Common myeloid progenitor, CD34-positive (primary cell): ENCODE data around the gene GALNT9.
A peak's percentile ranks its signal among the peaks of the same experiment; 100 is the strongest.

Experiments
- CTCF ChIA-PET: fragments of 350-600 bp; sonication (Branson Sonifier 250); formaldehyde crosslinking; loops from one replicate; lab custom pipeline; 2021; ENCODE audit warnings: antibody characterized with exemption; lab: Charles Lee
- POLR2A ChIA-PET: fragments of 350-600 bp; sonication (Branson Sonifier 250); formaldehyde crosslinking; loops from one replicate; lab custom pipeline; 2021; ENCODE audit warnings: antibody characterized with exemption; lab: Charles Lee
- DNase-seq, 3 donors: peaks; one replicate each; pipeline versions ENCODE4 v3.0.0 to v3.0.0-alpha.2; 2013
- H3K27ac ChIP-seq, 2 experiments: 1 replicate in 1 of 2; 2 replicates in 1 of 2; pipeline ENCODE4 v1.7.0; 2013; ENCODE audit warnings: inconsistent platforms in 2 of 2, low read length in 2 of 2, mild to moderate bottlenecking in 2 of 2, low read depth in 1 of 2, moderate library complexity in 1 of 2; ENCODE audit not compliant: severe bottlenecking in 2 of 2, insufficient read depth in 1 of 2, poor library complexity in 1 of 2
- H3K27me3 ChIP-seq, 5 experiments: replicated peaks in 2 of 5; 1 replicate in 3 of 5; 2 replicates in 2 of 5; pipeline versions ENCODE4 v1.6.1 to v1.7.0; 2013; ENCODE audit warnings: low read length in 4 of 5, mild to moderate bottlenecking in 2 of 5, moderate library complexity in 2 of 5, inconsistent platforms in 1 of 5; ENCODE audit not compliant: insufficient read depth in 5 of 5, control insufficient read depth in 4 of 5
- H3K36me3 ChIP-seq, 4 experiments: 1 replicate in 2 of 4; 2 replicates in 2 of 4; pipeline versions ENCODE4 v1.6.1 to v1.7.0; 2013; ENCODE audit warnings: low read length in 3 of 4, control low read depth in 1 of 4, mild to moderate bottlenecking in 1 of 4; ENCODE audit not compliant: control insufficient read depth in 4 of 4, insufficient read depth in 4 of 4
- H3K4me1 ChIP-seq, 4 experiments: 1 replicate in 3 of 4; 2 replicates in 1 of 4; pipeline versions ENCODE4 v1.6.1 to v1.7.1; 2013; ENCODE audit warnings: low read length in 3 of 4, mild to moderate bottlenecking in 3 of 4, control low read depth in 1 of 4, inconsistent platforms in 1 of 4, moderate library complexity in 1 of 4; ENCODE audit not compliant: control insufficient read depth in 4 of 4, insufficient read depth in 4 of 4; ENCODE audit errors: control extremely low read depth in 1 of 4
- H3K4me3 ChIP-seq, 7 experiments: 1 replicate in 4 of 7; 2 replicates in 3 of 7; pipeline versions ENCODE4 v1.5.1 to v1.7.0; 2013; ENCODE audit warnings: mild to moderate bottlenecking in 7 of 7, low read length in 6 of 7, moderate library complexity in 6 of 7, inconsistent platforms in 2 of 7, low read depth in 2 of 7, control low read depth in 1 of 7; ENCODE audit not compliant: insufficient read depth in 4 of 7, control insufficient read depth in 1 of 7; ENCODE audit errors: extremely low read depth in 1 of 7
- H3K9me3 ChIP-seq, 5 experiments: 1 replicate in 4 of 5; 2 replicates in 1 of 5; pipeline versions ENCODE4 v1.6.1 to v1.7.1; 2013; ENCODE audit warnings: low read length in 4 of 5, mild to moderate bottlenecking in 2 of 5, inconsistent platforms in 1 of 5, low read depth in 1 of 5, moderate library complexity in 1 of 5; ENCODE audit not compliant: control insufficient read depth in 4 of 5, insufficient read depth in 2 of 5; ENCODE audit errors: control extremely low read depth in 1 of 5
- WGBS: methylation state at CpG from one replicate; pipeline ENCODE4 v1.1.5; 2013; ENCODE audit not compliant: insufficient coverage; 5-methylcytosine and 5-hydroxymethylcytosine counted together

The GALNT9 gene

DNA sequence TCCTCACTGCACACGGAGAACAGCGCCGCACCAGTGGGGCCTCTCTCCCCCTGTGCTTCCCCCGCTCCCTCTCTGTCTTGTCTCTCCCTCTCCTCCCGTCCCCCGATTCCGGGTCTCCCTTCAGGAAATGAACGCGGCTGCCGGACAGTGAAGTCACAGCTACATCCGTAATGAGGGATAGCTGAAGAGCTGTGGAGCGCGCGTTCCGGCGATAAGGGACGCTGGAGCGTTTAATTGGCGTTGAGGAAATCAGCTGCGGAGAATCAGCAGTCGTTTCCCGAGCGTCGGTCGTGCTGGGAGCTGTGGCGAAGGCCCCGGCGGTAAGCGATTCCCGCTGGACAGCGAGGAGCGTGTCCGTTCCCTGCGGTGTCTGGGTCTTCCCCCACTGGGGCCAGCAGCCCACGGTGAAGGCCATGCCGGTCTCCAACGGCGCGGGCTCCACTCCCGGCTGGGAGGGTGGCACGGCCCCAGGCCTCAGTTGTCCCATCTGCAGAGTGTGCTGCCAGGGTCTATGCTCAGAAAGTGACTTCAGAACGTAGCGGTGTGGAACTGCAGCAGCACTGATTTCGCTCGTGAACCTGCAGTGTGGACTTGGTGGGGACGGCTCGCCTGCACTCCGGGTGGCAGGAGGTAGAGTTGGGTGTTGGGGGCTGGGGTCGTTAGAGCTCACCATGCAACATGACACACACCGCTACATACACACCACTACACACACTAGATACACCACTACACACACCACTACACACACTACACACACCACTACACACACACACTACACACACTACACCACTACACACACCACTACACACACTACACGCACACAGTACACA, 174.2 kb downstream of the GALNT9 start:
- Histone ChIP-seq H3K4me1 (peaks cover 0 to 6% (median 2%) of the 10 kb centered on the region in 4 experiments), H3K9me3 (peaks cover 0 to 3% (median 0%) of the 10 kb centered on the region in 5 experiments), H3K4me3 (no peak overlapping the region), H3K27me3 (no peaks in the 10 kb centered on the region), H3K36me3 (peaks cover 3 to 38% (median 12%) of the 10 kb centered on the region in 4 experiments), H3K27ac (no peak overlapping the region)
- peak; percentile 50 to 86 (median 66) for DNase-seq
- ChIA-PET POLR2A (interaction anchor here (0.6 kb wide), 1 partner anchor 93 kb away, joined by 4 read pairs; no protein-coding TSS in a partner anchor), CTCF (interaction anchor here (0.6 to 1.0 kb wide), 3 partner anchors 9 to 259 kb away, joined by 3 read pairs; no protein-coding TSS in a partner anchor)
- WGBS: 92% methylated on average over 43 of the region's 51 CpGs

- H3K9me3 ChIP-seq: peaks cover 0 to 3% (median 0%) of the 10 kb centered on the region in 5 experiments
- H3K36me3 ChIP-seq: peaks cover 3 to 40% (median 14%) of the 10 kb centered on the region in 4 experiments
- no peak overlapping the region for H3K27ac ChIP-seq
- peaks cover 0 to 6% (median 2%) of the 10 kb centered on the region in 4 experiments for H3K4me1 ChIP-seq
- WGBS: 79% methylated on average over 20 of the region's 21 CpGs
- POLR2A ChIA-PET: no interaction called here
- peak in 1 of 3 donors; percentile 40 for DNase-seq
- H3K27me3 ChIP-seq: no peaks in the 10 kb centered on the region
- peak overlapping the region in 3 of 7 experiments; percentile 32 to 50 (median 48) for H3K4me3 ChIP-seq
- CTCF ChIA-PET: interaction anchor here (0.6 to 1.8 kb wide), 11 partner anchors 9 to 365 kb away, joined by 3 to 21 read pairs (median 5); no protein-coding TSS in a partner anchor
Observed at GRCh38 chr12:132154341-132154761, 175.0 kb downstream of the GALNT9 start.

- peak; percentile 87 to 93 (median 93) for DNase-seq
- Histone ChIP-seq H3K27me3 (no peaks in the 10 kb centered on the region), H3K9me3 (peaks cover 0 to 3% (median 0%) of the 10 kb centered on the region in 5 experiments), H3K27ac (no peak overlapping the region), H3K4me1 (peaks cover 0 to 6% (median 2%) of the 10 kb centered on the region in 4 experiments), H3K4me3 (peak overlapping the region in 3 of 7 experiments; percentile 32 to 50 (median 48)), H3K36me3 (peaks cover 3 to 40% (median 14%) of the 10 kb centered on the region in 4 experiments)
- ChIA-PET CTCF (interaction anchor here (1.0 to 1.8 kb wide), 11 partner anchors 9 to 366 kb away, joined by 3 to 21 read pairs (median 5); no protein-coding TSS in a partner anchor), POLR2A (interaction anchor here (0.7 kb wide), 1 partner anchor 401 kb away, joined by 3 read pairs; no protein-coding TSS in a partner anchor)
- 47% methylated on average over 41 of the region's 41 CpGs for WGBS
Observed at GRCh38 chr12:132153501-132154340, 175.7 kb downstream of the GALNT9 start.

DNA sequence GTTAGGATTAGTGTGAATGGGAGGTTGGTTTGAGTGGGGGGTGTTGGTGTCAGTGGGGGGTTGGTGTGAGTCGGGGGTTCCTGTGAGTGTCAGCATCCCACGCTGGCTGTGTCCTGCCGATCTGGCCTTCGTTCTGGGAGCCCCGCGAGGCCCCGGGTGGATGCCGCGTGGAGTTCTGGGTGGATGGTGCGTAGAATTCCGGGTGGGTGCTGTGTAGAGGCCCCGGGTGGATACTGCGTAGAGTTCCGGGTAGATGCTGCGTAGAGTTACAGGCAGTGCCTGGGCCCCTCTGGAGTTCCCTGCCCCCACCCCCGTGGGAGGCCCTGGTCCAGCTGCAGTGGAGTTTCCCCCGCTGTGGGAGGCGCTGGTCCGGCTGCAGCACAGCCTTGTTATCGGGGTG, 176.4 kb downstream of the GALNT9 start:
- ChIA-PET POLR2A (no interaction called here), CTCF (interaction anchor here (1.0 to 1.8 kb wide), 6 partner anchors 8 to 264 kb away, joined by 3 to 21 read pairs (median 6); no protein-coding TSS in a partner anchor)
- DNase-seq: no peak
- no peaks in the 10 kb centered on the region for H3K27me3 ChIP-seq
- H3K36me3 ChIP-seq: peaks cover 3 to 39% (median 16%) of the 10 kb centered on the region in 4 experiments
- peaks cover 0 to 3% (median 0%) of the 10 kb centered on the region in 5 experiments for H3K9me3 ChIP-seq
- H3K4me1 ChIP-seq: peaks cover 0 to 6% (median 2%) of the 10 kb centered on the region in 4 experiments
- 96% methylated on average over 15 of the region's 20 CpGs for WGBS
- H3K27ac ChIP-seq: no peak overlapping the region
- H3K4me3 ChIP-seq: no peak overlapping the region

DNA sequence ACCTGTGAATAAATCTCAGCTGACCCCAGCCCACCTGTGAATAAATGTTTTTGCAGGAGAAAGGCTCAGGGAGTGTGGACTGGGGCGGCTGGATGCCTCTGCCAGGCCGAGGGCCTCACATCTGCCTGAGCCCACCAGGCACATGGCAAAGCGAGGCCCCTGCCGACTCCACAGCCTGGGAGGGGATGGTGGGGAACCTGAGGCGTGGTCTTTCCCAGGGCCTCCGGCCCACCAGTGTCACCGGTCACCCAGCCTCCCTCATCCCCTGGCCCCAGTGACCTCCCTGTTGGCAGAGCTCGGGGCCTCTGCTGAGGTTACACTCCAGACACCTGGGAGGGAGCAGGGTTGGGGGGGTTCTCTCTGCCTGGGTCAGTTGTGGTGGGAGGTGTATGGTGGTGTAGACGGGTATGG, 177.0 kb downstream of the GALNT9 start:
- peaks cover 0 to 6% (median 2%) of the 10 kb centered on the region in 4 experiments for H3K4me1 ChIP-seq
- H3K4me3 ChIP-seq: no peak overlapping the region
- 100% methylated on average over 4 of the region's 9 CpGs for WGBS
- ChIA-PET POLR2A (no interaction called here), CTCF (interaction anchor here (0.7 to 1.8 kb wide), 5 partner anchors 9 to 262 kb away, joined by 3 to 21 read pairs (median 5); no protein-coding TSS in a partner anchor)
- H3K36me3 ChIP-seq: peaks cover 0 to 39% (median 19%) of the 10 kb centered on the region in 4 experiments
- no peaks in the 10 kb centered on the region for H3K27me3 ChIP-seq
- H3K27ac ChIP-seq: no peak overlapping the region
- H3K9me3 ChIP-seq: peaks cover 0 to 3% (median 0%) of the 10 kb centered on the region in 5 experiments
- DNase-seq: no peak

DNA sequence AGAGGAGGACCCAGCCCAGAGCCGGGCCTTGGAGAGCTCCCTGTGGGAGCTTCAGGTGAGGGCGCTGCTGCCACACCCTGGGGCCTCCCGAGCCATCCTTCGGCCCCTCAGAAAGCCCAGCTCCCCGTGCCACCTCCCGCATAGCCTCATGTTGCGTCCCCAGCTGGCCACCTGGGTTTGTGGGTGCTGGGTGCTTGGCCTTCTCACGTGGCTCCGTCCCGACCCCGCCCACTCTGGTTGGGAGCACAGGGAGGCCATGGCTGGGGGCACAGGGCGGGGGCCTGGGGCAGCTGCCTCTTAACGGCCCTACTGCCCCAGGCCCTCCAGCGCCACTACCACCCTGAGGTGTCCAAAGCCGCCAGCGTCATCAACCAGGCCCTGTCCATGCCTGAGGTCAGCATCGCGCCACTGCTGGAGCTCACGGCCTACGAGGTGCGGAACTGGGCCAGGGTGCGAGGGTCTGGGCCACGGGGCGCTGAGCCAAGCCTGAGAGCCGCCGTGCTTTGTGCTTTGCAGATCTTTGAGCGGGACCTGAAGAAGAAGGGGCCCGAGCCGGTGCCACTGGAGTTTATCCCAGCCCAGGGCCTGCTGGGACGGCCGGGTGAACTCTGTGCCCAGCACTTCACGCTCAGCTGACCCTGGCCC, 177.5 kb downstream of the GALNT9 start:
- Histone ChIP-seq H3K27me3 (no peaks in the 10 kb centered on the region), H3K9me3 (peaks cover 0 to 2% (median 0%) of the 10 kb centered on the region in 5 experiments), H3K27ac (no peak overlapping the region), H3K4me1 (peaks cover 0 to 6% (median 2%) of the 10 kb centered on the region in 4 experiments), H3K36me3 (peaks cover 0 to 39% (median 23%) of the 10 kb centered on the region in 4 experiments), H3K4me3 (no peak overlapping the region)
- DNase-seq: no peak
- CTCF ChIA-PET: interaction anchor here (0.7 to 1.5 kb wide), 5 partner anchors 9 to 222 kb away, joined by 3 to 6 read pairs (median 3); no protein-coding TSS in a partner anchor
- POLR2A ChIA-PET: no interaction called here
- WGBS: 94% methylated on average over 30 of the region's 32 CpGs
